HG02610 (cell line): ENCODE data around the gene TOX2.

Experiments used
- ATAC-seq: cut with Tn5 transposase; IDR thresholded peaks from one replicate; pipeline ENCODE4 v1.9.1; 2021; ENCODE audit warnings: mild to moderate bottlenecking, moderate library complexity; ENCODE audit not compliant: unreplicated experiment

Gene TOX2

GRCh38 chr20:43955750-43956191, 41.1 kb downstream of the TOX2 start:
- ATAC-seq: no peak

- ATAC-seq: no peak
Measured at GRCh38 chr20:43957392-43957791, 42.7 kb downstream of the TOX2 start.

GRCh38 chr20:43958626-43959025, 44.0 kb downstream of the TOX2 start:
- no peak for ATAC-seq

GRCh38 chr20:43959079-43959919, 44.6 kb downstream of the TOX2 start:
- ATAC-seq: no peak

- no peak for ATAC-seq
Measured at GRCh38 chr20:43959920-43960227, 45.2 kb downstream of the TOX2 start.

GRCh38 chr20:43960231-43960630, 45.6 kb downstream of the TOX2 start:
- no peak for ATAC-seq

- no peak for ATAC-seq
Measured at GRCh38 chr20:43961116-43961515, 46.5 kb downstream of the TOX2 start.

GRCh38 chr20:43961541-43962471, 47.2 kb downstream of the TOX2 start:
- ATAC-seq: no peak

- no peak for ATAC-seq
Measured at GRCh38 chr20:43962530-43962929, 47.9 kb downstream of the TOX2 start.

- no peak for ATAC-seq
Measured at GRCh38 chr20:43963233-43963632, 48.6 kb downstream of the TOX2 start.

- no peak for ATAC-seq
Measured at GRCh38 chr20:43963872-43964791, 49.5 kb downstream of the TOX2 start.

- no peak for ATAC-seq
Measured at GRCh38 chr20:43968341-43969000, 53.8 kb downstream of the TOX2 start.

GRCh38 chr20:43969028-43969447, 54.4 kb downstream of the TOX2 start:
- ATAC-seq: no peak

GRCh38 chr20:43969501-43970182, 55.0 kb downstream of the TOX2 start:
- no peak for ATAC-seq

- ATAC-seq: no peak
Measured at GRCh38 chr20:43971267-43971666, 56.6 kb downstream of the TOX2 start.

- ATAC-seq: no peak
Measured at GRCh38 chr20:43972051-43972450, 57.4 kb downstream of the TOX2 start.

GRCh38 chr20:43972692-43973091, 58.0 kb downstream of the TOX2 start:
- no peak for ATAC-seq

- ATAC-seq: no peak
Measured at GRCh38 chr20:43973231-43973630, 58.6 kb downstream of the TOX2 start.

GRCh38 chr20:43973671-43974450, 59.2 kb downstream of the TOX2 start:
- ATAC-seq: no peak
